ENCODE results near the gene LTB4R.
A peak's percentile ranks its signal among the peaks of the same experiment; 100 is the strongest.

Gene LTB4R

DNA sequence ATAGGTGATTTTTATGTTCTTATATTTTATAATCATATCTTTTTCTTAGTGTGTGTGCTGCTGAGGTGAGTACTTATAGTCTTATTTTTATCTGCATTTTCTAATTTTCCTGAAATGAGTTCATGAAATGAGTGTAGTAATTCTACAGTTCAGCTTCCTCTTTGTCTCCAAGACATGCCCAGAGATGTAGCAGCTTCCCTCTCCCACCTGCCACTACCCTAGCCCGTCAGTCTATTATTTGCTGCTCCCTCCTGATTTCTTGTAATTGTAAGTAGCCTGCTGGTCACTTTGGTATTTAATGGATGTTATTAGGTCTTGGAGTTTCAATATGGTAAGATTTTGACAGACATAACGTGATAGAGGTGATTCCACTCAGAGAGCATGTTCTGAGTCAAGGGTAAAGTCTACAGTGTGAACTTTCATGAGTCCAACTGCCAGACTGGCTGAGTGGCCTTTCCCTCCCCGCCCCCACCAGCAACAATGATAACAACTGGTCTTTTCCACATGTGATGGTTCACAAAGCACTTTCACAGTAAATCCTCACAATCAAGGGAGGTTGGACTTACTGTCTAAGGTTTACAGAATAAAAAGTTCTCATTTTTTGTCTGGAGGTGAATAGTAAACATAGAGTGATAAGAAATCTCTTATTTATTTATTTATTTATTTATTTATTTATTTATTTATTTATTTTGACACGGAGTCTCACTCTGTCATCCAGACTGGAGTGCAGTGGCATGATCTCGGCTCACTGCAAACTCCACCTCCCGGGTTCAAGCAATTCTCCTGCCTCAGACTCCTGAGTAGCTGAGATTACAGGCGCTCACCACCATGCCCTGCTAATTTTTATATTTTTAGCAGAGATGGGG, 32.7 kb downstream of the LTB4R start:
- no peak overlapping the region for H4K91ac ChIP-seq (ENCODE audit: low read depth, low read length)
- H3K9me3 ChIP-seq (ENCODE audit: insufficient read depth, low read depth, low read length): peaks cover 6% of the 10 kb centered on the region
- H2BK12ac ChIP-seq (ENCODE audit: low read length): no peak overlapping the region
- no peak overlapping the region for H4K8ac ChIP-seq (ENCODE audit: low read depth, low read length)
- H3K4me1 ChIP-seq (ENCODE audit: control insufficient read depth in 1 of 2, insufficient read depth in 2 of 2, low read length in 2 of 2): peaks cover 7 to 8% of the 10 kb centered on the region in 2 experiments
- no peaks in the 10 kb centered on the region for H3K36me3 ChIP-seq (ENCODE audit: control insufficient read depth in 1 of 2, insufficient read depth in 2 of 2, low read length in 2 of 2)
- H3K14ac ChIP-seq (ENCODE audit: low read length): no peak overlapping the region
- no peak overlapping the region for H2BK120ac ChIP-seq (ENCODE audit: insufficient read depth, low read length, poor library complexity)
- H3K79me1 ChIP-seq (ENCODE audit: low read length): no peaks in the 10 kb centered on the region
- H3K27me3 ChIP-seq (ENCODE audit: insufficient read depth, low read length): peaks cover 24% of the 10 kb centered on the region
- H3K4me3 ChIP-seq (ENCODE audit: low read depth, low read length): no peak overlapping the region
- H3K23ac ChIP-seq (ENCODE audit: low read length): no peak overlapping the region
- WGBS (ENCODE audit: extremely low coverage, insufficient coverage, insufficient read length): no CpG with 5 or more reads among the region's 7 CpGs
- H2BK5ac ChIP-seq (ENCODE audit: low read depth, low read length, poor library complexity): no peak overlapping the region
- no peak overlapping the region for H2AFZ ChIP-seq (ENCODE audit: insufficient read depth, low read length, poor library complexity)
- H2AK5ac ChIP-seq (ENCODE audit: low read length): no peak overlapping the region
- no peak overlapping the region for H3K9ac ChIP-seq (ENCODE audit: low read length)
- no peak overlapping the region for H3K4ac ChIP-seq (ENCODE audit: low read depth, low read length)
- no peak overlapping the region for H3K27ac ChIP-seq (ENCODE audit: low read depth, low read length)
- no peak overlapping the region for H3K4me2 ChIP-seq (ENCODE audit: low read length)
- no peaks in the 10 kb centered on the region for H3K79me2 ChIP-seq (ENCODE audit: control insufficient read depth, insufficient read depth, low read length, poor library complexity)
- H3K18ac ChIP-seq (ENCODE audit: low read length): no peak overlapping the region
- H4K12ac ChIP-seq (ENCODE audit: low read depth, low read length): no peak overlapping the region
- no peak for DNase-seq

DNA sequence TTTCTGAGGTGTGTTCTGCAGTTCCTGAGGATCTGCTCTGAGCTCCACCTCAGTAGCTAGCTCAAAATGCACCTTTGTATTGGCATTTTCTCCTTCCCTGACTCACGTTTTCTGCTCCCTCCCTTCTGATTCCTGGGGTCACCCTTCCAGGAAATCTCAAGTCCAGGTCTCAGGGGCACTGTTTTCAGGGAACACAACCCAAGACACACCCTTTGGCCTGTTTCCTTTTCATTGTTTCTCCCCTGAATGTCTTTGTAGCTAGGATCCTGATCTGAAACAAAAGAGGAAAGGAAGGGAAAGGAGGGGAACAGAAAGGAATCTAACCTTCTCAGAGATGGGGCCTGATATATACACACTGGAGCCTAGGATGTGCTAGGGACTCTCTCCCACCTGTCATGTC, 35.8 kb downstream of the LTB4R start:
- Histone ChIP-seq H3K4me2 (ENCODE audit: low read length) (no peak overlapping the region), H3K4me3 (ENCODE audit: low read depth, low read length) (no peak overlapping the region), H2BK12ac (ENCODE audit: low read length) (no peak overlapping the region), H3K14ac (ENCODE audit: low read length) (no peak overlapping the region), H4K8ac (ENCODE audit: low read depth, low read length) (no peak overlapping the region), H3K23ac (ENCODE audit: low read length) (no peak overlapping the region), H3K27ac (ENCODE audit: low read depth, low read length) (no peak overlapping the region), H3K18ac (ENCODE audit: low read length) (no peak overlapping the region), H3K36me3 (ENCODE audit: control insufficient read depth in 1 of 2, insufficient read depth in 2 of 2, low read length in 2 of 2) (no peaks in the 10 kb centered on the region), H2BK120ac (ENCODE audit: insufficient read depth, low read length, poor library complexity) (no peak overlapping the region), H3K9me3 (ENCODE audit: insufficient read depth, low read depth, low read length) (peaks cover 2% of the 10 kb centered on the region), H3K27me3 (ENCODE audit: insufficient read depth, low read length) (peaks cover 1% of the 10 kb centered on the region), H4K91ac (ENCODE audit: low read depth, low read length) (no peak overlapping the region), H2BK5ac (ENCODE audit: low read depth, low read length, poor library complexity) (no peak overlapping the region), H2AFZ (ENCODE audit: insufficient read depth, low read length, poor library complexity) (no peak overlapping the region), H3K4ac (ENCODE audit: low read depth, low read length) (no peak overlapping the region), H2AK5ac (ENCODE audit: low read length) (no peak overlapping the region), H3K79me2 (ENCODE audit: control insufficient read depth, insufficient read depth, low read length, poor library complexity) (no peaks in the 10 kb centered on the region), H3K4me1 (ENCODE audit: control insufficient read depth in 1 of 2, insufficient read depth in 2 of 2, low read length in 2 of 2) (no peaks in the 10 kb centered on the region), H3K9ac (ENCODE audit: low read length) (no peak overlapping the region), H4K12ac (ENCODE audit: low read depth, low read length) (no peak overlapping the region), H3K79me1 (ENCODE audit: low read length) (no peaks in the 10 kb centered on the region)
- WGBS (ENCODE audit: extremely low coverage, insufficient coverage, insufficient read length): no CpG with 5 or more reads among the region's 1 CpG
- no peak for DNase-seq

DNA sequence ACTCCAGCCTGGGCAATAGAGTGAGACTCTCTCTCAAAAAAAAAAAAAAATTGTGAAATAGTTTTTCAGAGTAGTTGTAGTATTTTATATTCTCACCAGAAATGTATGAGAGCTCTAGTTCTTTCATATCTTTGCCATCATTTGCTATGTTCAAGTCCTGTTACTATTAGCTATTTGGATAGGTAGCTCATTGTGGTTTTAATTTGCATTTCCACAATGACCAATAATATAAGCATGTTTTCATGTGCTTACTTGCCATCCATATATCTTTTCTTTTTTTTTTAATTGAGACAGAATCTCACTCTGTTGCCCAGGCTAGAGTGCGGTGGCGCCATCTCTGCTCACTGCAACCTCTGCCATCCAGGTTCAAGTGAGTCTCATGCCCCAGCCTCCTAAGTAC, 36.9 kb downstream of the LTB4R start:
- no peak overlapping the region for H3K27ac ChIP-seq (ENCODE audit: low read depth, low read length)
- no peaks in the 10 kb centered on the region for H3K4me1 ChIP-seq (ENCODE audit: control insufficient read depth in 1 of 2, insufficient read depth in 2 of 2, low read length in 2 of 2)
- no peaks in the 10 kb centered on the region for H3K79me1 ChIP-seq (ENCODE audit: low read length)
- H4K91ac ChIP-seq (ENCODE audit: low read depth, low read length): no peak overlapping the region
- no CpG with 5 or more reads among the region's 2 CpGs for WGBS (ENCODE audit: extremely low coverage, insufficient coverage, insufficient read length)
- H2AK5ac ChIP-seq (ENCODE audit: low read length): no peak overlapping the region
- H4K8ac ChIP-seq (ENCODE audit: low read depth, low read length): no peak overlapping the region
- peaks cover 5% of the 10 kb centered on the region for H3K27me3 ChIP-seq (ENCODE audit: insufficient read depth, low read length)
- no peaks in the 10 kb centered on the region for H3K36me3 ChIP-seq (ENCODE audit: control insufficient read depth in 1 of 2, insufficient read depth in 2 of 2, low read length in 2 of 2)
- peaks cover 2% of the 10 kb centered on the region for H3K9me3 ChIP-seq (ENCODE audit: insufficient read depth, low read depth, low read length)
- H2BK5ac ChIP-seq (ENCODE audit: low read depth, low read length, poor library complexity): no peak overlapping the region
- no peak overlapping the region for H3K4ac ChIP-seq (ENCODE audit: low read depth, low read length)
- no peak overlapping the region for H2BK12ac ChIP-seq (ENCODE audit: low read length)
- DNase-seq: no peak
- H3K4me3 ChIP-seq (ENCODE audit: low read depth, low read length): no peak overlapping the region
- H3K9ac ChIP-seq (ENCODE audit: low read length): no peak overlapping the region
- H3K18ac ChIP-seq (ENCODE audit: low read length): no peak overlapping the region
- no peaks in the 10 kb centered on the region for H3K79me2 ChIP-seq (ENCODE audit: control insufficient read depth, insufficient read depth, low read length, poor library complexity)
- no peak overlapping the region for H3K4me2 ChIP-seq (ENCODE audit: low read length)
- no peak overlapping the region for H4K12ac ChIP-seq (ENCODE audit: low read depth, low read length)
- H2BK120ac ChIP-seq (ENCODE audit: insufficient read depth, low read length, poor library complexity): no peak overlapping the region
- H3K23ac ChIP-seq (ENCODE audit: low read length): no peak overlapping the region
- H3K14ac ChIP-seq (ENCODE audit: low read length): no peak overlapping the region
- no peak overlapping the region for H2AFZ ChIP-seq (ENCODE audit: insufficient read depth, low read length, poor library complexity)

- H3K9ac ChIP-seq (ENCODE audit: low read length): no peak overlapping the region
- H3K4me3 ChIP-seq (ENCODE audit: low read depth, low read length): no peak overlapping the region
- H2AFZ ChIP-seq (ENCODE audit: insufficient read depth, low read length, poor library complexity): no peak overlapping the region
- H3K79me1 ChIP-seq (ENCODE audit: low read length): no peaks in the 10 kb centered on the region
- H3K27ac ChIP-seq (ENCODE audit: low read depth, low read length): no peak overlapping the region
- H3K18ac ChIP-seq (ENCODE audit: low read length): no peak overlapping the region
- H3K79me2 ChIP-seq (ENCODE audit: control insufficient read depth, insufficient read depth, low read length, poor library complexity): no peaks in the 10 kb centered on the region
- H3K4ac ChIP-seq (ENCODE audit: low read depth, low read length): no peak overlapping the region
- no peak overlapping the region for H2AK5ac ChIP-seq (ENCODE audit: low read length)
- H3K4me1 ChIP-seq (ENCODE audit: control insufficient read depth in 1 of 2, insufficient read depth in 2 of 2, low read length in 2 of 2): no peaks in the 10 kb centered on the region
- no peak overlapping the region for H4K12ac ChIP-seq (ENCODE audit: low read depth, low read length)
- no peak for DNase-seq
- H3K14ac ChIP-seq (ENCODE audit: low read length): no peak overlapping the region
- peaks cover 5% of the 10 kb centered on the region for H3K27me3 ChIP-seq (ENCODE audit: insufficient read depth, low read length)
- H3K4me2 ChIP-seq (ENCODE audit: low read length): no peak overlapping the region
- no peak overlapping the region for H2BK5ac ChIP-seq (ENCODE audit: low read depth, low read length, poor library complexity)
- peak overlapping the region; percentile 86 for H3K23ac ChIP-seq (ENCODE audit: low read length)
- H2BK12ac ChIP-seq (ENCODE audit: low read length): no peak overlapping the region
- H4K91ac ChIP-seq (ENCODE audit: low read depth, low read length): no peak overlapping the region
- WGBS (ENCODE audit: extremely low coverage, insufficient coverage, insufficient read length): no CpG with 5 or more reads among the region's 5 CpGs
- no peak overlapping the region for H4K8ac ChIP-seq (ENCODE audit: low read depth, low read length)
- no peak overlapping the region for H2BK120ac ChIP-seq (ENCODE audit: insufficient read depth, low read length, poor library complexity)
- H3K36me3 ChIP-seq (ENCODE audit: control insufficient read depth in 1 of 2, insufficient read depth in 2 of 2, low read length in 2 of 2): no peaks in the 10 kb centered on the region
- H3K9me3 ChIP-seq (ENCODE audit: insufficient read depth, low read depth, low read length): peaks cover 2% of the 10 kb centered on the region
Observed at GRCh38 chr14:24349742-24350141, 38.4 kb downstream of the LTB4R start.
